ENCODE measurements around the gene ST3GAL4. TPM values are rescaled to one million over a fixed set of nuclear protein-coding genes. Genes with fewer than 3 reads are reported as not detected.
"Not testable (repeated sequence)": the region's sequence is repeated elsewhere in the genome, so short reads cannot be mapped to it uniquely, and the experiment has no call there.

The ST3GAL4 gene
- total and polyA plus RNA-seq, 2 of the 8 experiments (the other 6 are each of a cell fraction or from before 2014, with no cell fraction given): 15.6 to 20.0 TPM

- H3K4me1 ChIP-seq (replicated peaks in 1 of 4; ENCODE audit: control insufficient read depth in 3 of 4, insufficient read depth in 4 of 4, low read length in 3 of 4): peaks cover 0 to 24% (median 6%) of the 10 kb centered on the region in 4 experiments; a peak in 5 of 7 replicates
- peak overlapping the region; percentile 88 for H4K91ac ChIP-seq (replicated peaks; ENCODE audit: insufficient read length, low read length)
- H3K27ac ChIP-seq (ENCODE audit: low read depth, low read length); H3K9ac ChIP-seq (replicated peaks in 1 of 4; ENCODE audit: extremely low read depth in 1 of 4, low read depth in 3 of 4, low read length in 3 of 4); H2BK120ac ChIP-seq (replicated peaks; ENCODE audit: low read depth, low read length); H3K14ac ChIP-seq (ENCODE audit: insufficient read length); H2AFZ ChIP-seq (ENCODE audit: low read length); H3K27me3 ChIP-seq (replicated peaks in 1 of 4; ENCODE audit: control insufficient read depth in 3 of 4, extremely low read depth in 1 of 4, insufficient read depth in 3 of 4, low read length in 3 of 4); FAIRE-seq; H4K5ac ChIP-seq (ENCODE audit: insufficient read length, low read depth, low read length); H4K8ac ChIP-seq (ENCODE audit: extremely low read depth, insufficient read depth, low read length); H3K36me3 ChIP-seq (ENCODE audit: control insufficient read depth in 2 of 4, insufficient read depth in 4 of 4, low read length in 3 of 4); H3K18ac ChIP-seq (ENCODE audit: extremely low read depth, low read length); H3K79me1 ChIP-seq (ENCODE audit: low read depth, low read length); H3K23ac ChIP-seq (ENCODE audit: insufficient read length); H3K23me2 ChIP-seq (ENCODE audit: low read depth, low read length); H3K56ac ChIP-seq (replicated peaks; ENCODE audit: insufficient read length, low read depth, low read length); H3K4me3 ChIP-seq (ENCODE audit: extremely low read depth in 1 of 4, insufficient read depth in 2 of 4, low read depth in 3 of 4, low read length in 4 of 4); H3K4ac ChIP-seq (replicated peaks; ENCODE audit: insufficient read length, low read depth, low read length); H3K9me3 ChIP-seq (ENCODE audit: insufficient read depth in 2 of 2, low read depth in 1 of 2, low read length in 1 of 2); H4K20me1 ChIP-seq (replicated peaks in 1 of 2; ENCODE audit: control insufficient read depth in 1 of 2, insufficient read depth in 2 of 2, low read length in 2 of 2); H2BK15ac ChIP-seq (ENCODE audit: low read length); H2BK12ac ChIP-seq (ENCODE audit: low read depth, low read length): not testable (repeated sequence)
- 86% methylated on average over 8 of the region's 11 CpGs; no CpG with 5 or more reads in 1 of the 2 experiments for WGBS, 2 experiments (ENCODE audit: extremely low coverage in 1 of 2, insufficient coverage in 1 of 2, insufficient read length in 1 of 2, insufficient replicate concordance in 2 of 2, low coverage in 1 of 2, low lambda C conversion rate in 2 of 2, missing lambda C conversion rate in 1 of 2)
- peak overlapping the region; percentile 91 for H2BK5ac ChIP-seq (ENCODE audit: low read depth, low read length)
- H2AK5ac ChIP-seq (ENCODE audit: low read depth, low read length): 0 out of 2 replicates have a peak overlapping the region, but pooled peaks have one; percentile 86
- CTCF ChIA-PET (ENCODE audit: partially characterized antibody): interaction anchor here (1.1 to 2.4 kb wide), 4 partner anchors 12 to 57 kb away, joined by 3 to 9 read pairs (median 3); partner anchors contain the start of gene ST3GAL4
- H2BK20ac ChIP-seq (ENCODE audit: low read length): 0 out of 2 replicates have a peak overlapping the region, but pooled peaks have one; percentile 61
- H3K4me2 ChIP-seq (ENCODE audit: insufficient read depth in 1 of 2, low read depth in 2 of 2, low read length in 2 of 2): peak overlapping the region; percentile 53 to 59
- peak in 1 of 2 experiments; percentile 64 for DNase-seq (ENCODE audit: low read depth in 1 of 2, low spot score in 2 of 2)
- H3K79me2 ChIP-seq (ENCODE audit: control insufficient read depth in 1 of 2, insufficient read depth in 2 of 2, low read length in 2 of 2): peaks cover 0 to 18% of the 10 kb centered on the region in 2 experiments; a peak in 2 of 4 replicates
- POLR2A ChIA-PET (ENCODE audit: partially characterized antibody): interaction anchor here (0.6 kb wide), 1 partner anchor 26 kb away, joined by 3 read pairs; no protein-coding TSS in a partner anchor
Measured at GRCh38 chr11:126368336-126369119, 13.0 kb downstream of the ST3GAL4 start.
